ENCODE measurements around the gene KIFC3. TPM values are rescaled to one million over a fixed set of nuclear protein-coding genes. Genes with fewer than 3 reads are reported as not detected.

Gene KIFC3, protein sequence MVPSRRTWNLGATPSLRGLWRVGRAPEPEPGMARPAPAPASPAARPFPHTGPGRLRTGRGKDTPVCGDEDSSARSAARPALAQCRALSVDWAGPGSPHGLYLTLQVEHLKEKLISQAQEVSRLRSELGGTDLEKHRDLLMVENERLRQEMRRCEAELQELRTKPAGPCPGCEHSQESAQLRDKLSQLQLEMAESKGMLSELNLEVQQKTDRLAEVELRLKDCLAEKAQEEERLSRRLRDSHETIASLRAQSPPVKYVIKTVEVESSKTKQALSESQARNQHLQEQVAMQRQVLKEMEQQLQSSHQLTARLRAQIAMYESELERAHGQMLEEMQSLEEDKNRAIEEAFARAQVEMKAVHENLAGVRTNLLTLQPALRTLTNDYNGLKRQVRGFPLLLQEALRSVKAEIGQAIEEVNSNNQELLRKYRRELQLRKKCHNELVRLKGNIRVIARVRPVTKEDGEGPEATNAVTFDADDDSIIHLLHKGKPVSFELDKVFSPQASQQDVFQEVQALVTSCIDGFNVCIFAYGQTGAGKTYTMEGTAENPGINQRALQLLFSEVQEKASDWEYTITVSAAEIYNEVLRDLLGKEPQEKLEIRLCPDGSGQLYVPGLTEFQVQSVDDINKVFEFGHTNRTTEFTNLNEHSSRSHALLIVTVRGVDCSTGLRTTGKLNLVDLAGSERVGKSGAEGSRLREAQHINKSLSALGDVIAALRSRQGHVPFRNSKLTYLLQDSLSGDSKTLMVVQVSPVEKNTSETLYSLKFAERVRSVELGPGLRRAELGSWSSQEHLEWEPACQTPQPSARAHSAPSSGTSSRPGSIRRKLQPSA
- 107 to 155 TPM (median 142 TPM) in 5 replicates for total RNA-seq (2022; extraction: Qiagen RNA extraction; ENCODE audit: low read depth)

DNA sequence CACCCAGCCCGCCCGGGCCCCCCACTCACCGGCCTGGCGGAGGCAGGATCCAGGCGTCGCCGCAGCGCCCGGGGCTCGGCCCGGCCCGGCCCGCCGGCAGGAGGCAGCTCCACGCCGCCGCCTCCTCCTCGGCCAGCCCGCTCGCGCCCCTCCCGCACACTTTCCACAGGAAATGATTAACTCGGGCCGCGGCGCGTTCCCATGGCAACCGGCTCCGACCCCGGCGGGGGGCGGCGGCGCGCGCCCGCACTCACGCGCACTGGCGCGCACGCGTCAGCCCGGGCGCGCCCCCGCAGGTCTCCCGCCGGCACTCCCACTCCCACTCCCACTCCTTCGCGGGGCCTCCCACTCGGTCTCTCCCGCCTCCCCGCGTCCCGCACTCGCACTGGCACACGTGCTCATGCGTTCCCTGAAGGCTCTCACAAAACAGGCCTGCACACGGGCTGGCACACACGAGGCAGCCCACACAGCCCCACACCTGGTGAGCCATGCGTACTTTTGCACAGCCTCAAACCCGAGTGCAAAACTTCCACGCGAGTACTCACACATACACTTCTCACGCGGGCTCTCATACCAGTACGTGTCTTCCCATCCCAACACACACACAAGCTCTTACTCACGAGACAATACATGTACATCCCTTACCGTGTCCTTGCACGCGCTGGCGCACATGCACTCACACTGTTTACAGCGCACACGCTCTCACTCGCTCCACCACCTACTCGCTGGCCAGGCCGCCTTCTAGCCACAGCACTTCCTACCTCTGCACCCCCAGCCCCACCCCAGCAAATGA, at the start of gene KIFC3:
Gene KIFC3 (minus strand): TSS at position 151 of the 793 bp plus-strand sequence. CDS start 4,248 bp downstream, outside the sequence.

GRCh38 chr16:57735755-57736418, 66.4 kb downstream of the KIFC3 start, which contains the start of gene KATNB1:
TSS of gene KATNB1 (plus strand) at chr16:57735770. CDS start at chr16:57737244, 1,474 bp downstream.

Other genes with a start within 250 kb of the KIFC3 start
- gene ADGRG1, start 173.9 kb downstream of the KIFC3 start, total RNA-seq (2022; extraction: Qiagen RNA extraction; ENCODE audit: low read depth) = 152 to 222 TPM (median 191 TPM) in 5 replicates
- 0.34 to 0.95 TPM (median 0.57 TPM) in 5 replicates for gene ADGRG3, start 134.2 kb downstream of the KIFC3 start, total RNA-seq (2022; extraction: Qiagen RNA extraction; ENCODE audit: low read depth)
- not detected in 5 replicates for gene DRC7, start 107.7 kb downstream of the KIFC3 start, total RNA-seq (2022; extraction: Qiagen RNA extraction; ENCODE audit: low read depth)
- 15.1 to 20.0 TPM (median 16.6 TPM) in 5 replicates for gene KATNB1, start 66.7 kb downstream of the KIFC3 start, total RNA-seq (2022; extraction: Qiagen RNA extraction; ENCODE audit: low read depth)
- 0.03 to 0.09 TPM (median 0.08 TPM) in 4 of 5 replicates, not detected in the other for gene CNGB1, start 168.6 kb upstream of the KIFC3 start, total RNA-seq (2022; extraction: Qiagen RNA extraction; ENCODE audit: low read depth)
- gene ZNF319, start 198.2 kb upstream of the KIFC3 start, total RNA-seq (2022; extraction: Qiagen RNA extraction; ENCODE audit: low read depth) = 10.2 to 14.9 TPM (median 13.9 TPM) in 5 replicates
- 80.5 to 90.6 TPM (median 86.0 TPM) in 5 replicates for gene USB1, start 198.9 kb upstream of the KIFC3 start, total RNA-seq (2022; extraction: Qiagen RNA extraction; ENCODE audit: low read depth)
- 28.0 to 37.2 TPM (median 34.7 TPM) in 5 replicates for gene MMP15, start 223.3 kb upstream of the KIFC3 start, total RNA-seq (2022; extraction: Qiagen RNA extraction; ENCODE audit: low read depth)